OCI-LY7 (cell line): ENCODE results near the gene CD63. TPM values are rescaled to one million over a fixed set of nuclear protein-coding genes. Genes with fewer than 3 reads are reported as not detected.

Experiments
- BruUV-seq: library from RNA; stranded (reverse); fragments of 400-500 nt; replicated peaks from 2 replicates; lab custom pipeline; 2021; lab: Mats Ljungman, UMichigan
- CTCF ChIA-PET: fragments of 300-600 bp; sonication (Branson Sonifier 250); formaldehyde crosslinking; loops from one replicate; lab custom pipeline; 2022; ENCODE audit warnings: antibody characterized with exemption; ENCODE audit not compliant: unreplicated experiment; lab: Charles Lee
- POLR2A ChIA-PET: fragments of 300-600 bp; sonication (Branson Sonifier 250); formaldehyde crosslinking; loops from one replicate; lab custom pipeline; 2022; ENCODE audit warnings: antibody characterized with exemption; lab: Charles Lee
- DNase-seq: peaks from one replicate; pipeline ENCODE4 v3.0.0-alpha.2; 2015; ENCODE audit warnings: low spot score
- H2AFZ ChIP-seq: fragments of 200-600 bp; sonication (generic), shearing (Covaris generic); 2 replicates; pipeline ENCODE4 v1.6.1; 2014; ENCODE audit warnings: mild to moderate bottlenecking, antibody characterized with exemption, low read length, moderate library complexity
- H3K27ac ChIP-seq: fragments of 200-600 bp; sonication (generic); 2 replicates; pipeline ENCODE4 v1.5.1; 2014; ENCODE audit warnings: mixed run types, low read depth, mild to moderate bottlenecking, moderate library complexity, low read length, inconsistent platforms; ENCODE audit not compliant: poor library complexity, severe bottlenecking
- H3K36me3 ChIP-seq: fragments of 200-600 bp; sonication (generic); 2 replicates; pipeline ENCODE4 v1.6.1; 2014; ENCODE audit warnings: mild to moderate bottlenecking, antibody characterized with exemption, low read length, moderate library complexity, mixed read lengths; ENCODE audit not compliant: insufficient read depth
- H3K4me1 ChIP-seq: fragments of 200-600 bp; sonication (generic); 2 replicates; pipeline ENCODE4 v1.5.1; 2014; ENCODE audit warnings: mild to moderate bottlenecking, low read length; ENCODE audit not compliant: insufficient read depth, poor library complexity, severe bottlenecking
- H3K4me2 ChIP-seq: fragments of 200-600 bp; sonication (generic); 2 replicates; pipeline ENCODE4 v1.6.1; 2014; ENCODE audit warnings: mild to moderate bottlenecking, low read length
- H3K4me3 ChIP-seq: fragments of 200-600 bp; sonication (generic); 2 replicates; pipeline ENCODE4 v1.5.1; 2014; ENCODE audit warnings: mild to moderate bottlenecking, low read depth, low read length; ENCODE audit not compliant: poor library complexity, severe bottlenecking
- H3K79me2 ChIP-seq: fragments of 200-600 bp; sonication (generic); 2 replicates; pipeline ENCODE4 v1.6.1; 2016; ENCODE audit warnings: low read depth, mild to moderate bottlenecking, low read length, moderate library complexity, mixed read lengths; ENCODE audit not compliant: insufficient read depth
- H3K9me2 ChIP-seq: fragments of 200-600 bp; sonication (generic); 2 replicates; pipeline ENCODE4 v1.6.1; 2016; ENCODE audit warnings: mild to moderate bottlenecking, low read length, mixed read lengths; ENCODE audit not compliant: insufficient read depth
- H3K9me3 ChIP-seq: fragments of 200-600 bp; sonication (generic); 2 replicates; pipeline ENCODE4 v1.6.1; 2014; ENCODE audit warnings: mild to moderate bottlenecking, mixed run types, low read length, mixed read lengths
- H4K20me1 ChIP-seq: fragments of 200-600 bp; sonication (generic); 2 replicates; pipeline ENCODE4 v1.6.1; 2014; ENCODE audit warnings: mild to moderate bottlenecking, antibody characterized with exemption, low read length, moderate library complexity, mixed read lengths; ENCODE audit not compliant: insufficient read depth
- CTCF ChIP-seq: fragments of 200-600 bp; sonication (generic); conservative IDR thresholded peaks from 2 replicates; pipeline ENCODE4 v1.5.1; 2014; ENCODE audit warnings: mild to moderate bottlenecking, antibody characterized with exemption, low read length, moderate library complexity, mixed read lengths
- EZH2phosphoT487 ChIP-seq: fragments of 200-600 bp; sonication (generic); IDR thresholded peaks from 2 replicates; pipeline ENCODE4 v1.6.1; 2018; ENCODE audit warnings: low read depth, borderline replicate concordance, mild to moderate bottlenecking, mixed run types, antibody characterized with exemption, low read length, moderate library complexity, mixed read lengths
- intact Hi-C: fragments of 100-400 bp; cut with micrococcal nuclease; formaldehyde crosslinking; loops from one replicate; pipeline ENCODE4 v1.10.0; 2022; ENCODE audit not compliant: unreplicated experiment
- total RNA-seq, 2 experiments: library from RNA; depleted of rRNA in 1 of 2; stranded (reverse); fragments of >200 nt in 1 of 2; shearing (Covaris generic) in 1 of 2; gene quantifications; 2 replicates each; pipeline ENCODE4 v1.2.3, GENCODE V29; 2014 to 2022

Gene CD63
- total RNA-seq, 2 experiments from 2014 or later, result 102 to 130 TPM

DNA sequence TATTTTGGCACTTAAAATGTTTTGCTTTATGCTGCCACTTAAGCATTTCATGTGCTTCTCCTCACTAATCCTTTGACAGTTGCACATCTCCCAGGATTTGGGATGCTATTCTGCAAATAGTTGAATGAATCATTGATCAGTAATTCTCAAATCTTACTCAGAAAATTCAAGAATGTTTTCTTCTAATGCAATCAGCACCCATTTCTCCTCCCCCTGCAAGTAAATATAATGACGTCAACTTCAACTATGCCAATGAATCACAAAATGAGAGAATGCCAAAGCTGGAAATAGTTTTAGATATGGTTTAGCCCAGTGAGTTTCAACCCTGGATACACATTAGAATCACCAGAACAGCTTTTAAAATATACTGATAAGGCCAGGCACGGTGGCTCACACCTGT lies 15.1 kb downstream of the CD63 start:
- Histone ChIP-seq H3K36me3 (peaks cover 2% of the 10 kb centered on the region; the same call in 1 of the 2 replicates), H3K4me3 (no peak overlapping the region), H3K9me3 (no peaks in the 10 kb centered on the region), H2AFZ (no peak overlapping the region), H3K4me1 (peaks cover 29% of the 10 kb centered on the region), H4K20me1 (no peaks in the 10 kb centered on the region), H3K27ac (no peak overlapping the region), H3K79me2 (peaks cover 16% of the 10 kb centered on the region; the same call in 1 of the 2 replicates), H3K4me2 (no peak overlapping the region), H3K9me2 (no peaks in the 10 kb centered on the region)
- POLR2A ChIA-PET, result no interaction called here
- no TSS peak for BruUV-seq
- no peak for DNase-seq
- intact Hi-C loops, result no loop called here
- CTCF ChIA-PET, result no interaction called here
- no peak for TF ChIP-seq EZH2phosphoT487
- TF ChIP-seq CTCF, result no peak

DNA sequence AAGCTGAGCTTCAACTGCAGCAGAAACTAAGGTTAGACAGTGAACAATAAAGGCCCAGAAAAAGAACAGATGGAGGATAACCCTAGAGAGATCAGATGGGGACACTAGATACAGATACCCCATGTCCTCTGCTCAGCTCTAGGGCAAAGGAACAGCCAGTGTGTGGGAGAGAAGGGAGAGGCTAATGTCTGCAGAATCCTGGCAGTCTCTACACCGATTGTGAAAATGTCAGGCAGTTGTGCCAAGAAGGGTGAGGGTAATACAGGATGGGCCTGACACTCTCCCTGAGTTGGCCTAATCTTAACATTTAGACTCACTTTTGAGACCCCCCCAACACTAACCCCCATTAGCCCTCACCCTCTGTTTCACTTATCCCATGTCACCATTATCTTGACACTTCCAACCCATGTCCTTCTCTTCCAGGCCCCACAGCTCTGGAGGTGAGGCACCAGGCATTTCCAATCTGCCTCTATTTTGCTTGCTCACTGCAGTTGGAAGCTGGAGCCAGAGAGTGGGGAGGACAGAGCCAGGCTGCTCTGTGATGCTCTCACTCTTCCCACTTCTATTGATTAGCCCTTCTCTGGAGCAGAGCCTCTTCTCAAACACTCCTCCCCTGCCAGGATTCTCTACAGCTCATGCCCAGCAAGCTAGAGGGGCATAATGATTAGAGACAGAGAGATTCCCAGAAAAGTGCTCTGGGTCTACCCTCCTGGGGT lies 16.0 kb downstream of the CD63 start:
- H3K4me1 ChIP-seq, result peaks cover 27% of the 10 kb centered on the region
- no peaks in the 10 kb centered on the region for H3K9me3 ChIP-seq
- H2AFZ ChIP-seq, result no peak overlapping the region
- no peak overlapping the region for H3K4me3 ChIP-seq
- no peak for TF ChIP-seq EZH2phosphoT487
- CTCF ChIA-PET, result no interaction called here
- DNase-seq, result no peak
- BruUV-seq, result no TSS peak
- H3K4me2 ChIP-seq, result no peak overlapping the region
- H3K27ac ChIP-seq, result no peak overlapping the region
- H3K79me2 ChIP-seq, result peaks cover 14% of the 10 kb centered on the region; the same call in 1 of the 2 replicates
- H3K36me3 ChIP-seq, result no peaks in the 10 kb centered on the region
- H3K9me2 ChIP-seq, result no peaks in the 10 kb centered on the region
- POLR2A ChIA-PET, result no interaction called here
- H4K20me1 ChIP-seq, result no peaks in the 10 kb centered on the region
- intact Hi-C loops, result no loop called here

DNA sequence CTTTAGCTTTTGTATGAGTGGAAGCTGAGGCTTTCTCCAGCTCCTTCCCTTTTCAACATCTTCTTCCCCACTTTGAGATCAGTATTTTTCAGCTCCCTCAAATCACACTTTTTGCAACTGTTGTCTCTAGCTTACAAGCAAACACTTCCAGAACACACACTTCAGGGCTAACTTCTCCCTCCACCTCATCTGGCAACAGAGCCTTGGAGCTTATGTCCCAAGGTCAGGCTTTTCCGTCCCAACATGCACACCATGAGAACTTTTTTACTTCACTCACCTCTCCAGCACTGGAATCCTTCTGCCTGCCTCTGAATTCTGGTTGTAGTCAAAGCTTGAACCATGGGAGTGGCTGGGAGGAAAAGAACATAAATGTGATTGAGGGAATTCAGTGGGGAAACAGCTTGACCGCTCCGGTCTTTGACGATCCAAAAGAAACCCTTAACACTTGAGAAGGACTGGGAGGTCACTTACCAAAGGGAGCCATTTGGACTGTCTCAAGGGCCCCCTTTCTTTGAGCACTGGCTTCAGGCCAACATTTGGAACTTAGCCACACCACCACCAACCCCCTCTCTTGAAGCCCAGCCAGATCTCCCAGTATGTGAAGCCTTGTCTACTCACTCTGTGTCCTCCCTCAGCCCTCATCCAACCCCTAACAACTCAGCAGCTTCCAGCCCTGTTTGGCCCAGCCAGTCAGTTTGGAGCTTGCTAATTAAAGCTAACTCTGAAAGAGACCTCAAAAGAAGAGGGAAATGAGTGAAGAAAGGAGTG lies 16.8 kb downstream of the CD63 start:
- ChIA-PET POLR2A (no interaction called here), CTCF (no interaction called here)
- DNase-seq, result no peak
- H3K27ac ChIP-seq, result no peak overlapping the region
- peaks cover 18% of the 10 kb centered on the region for H3K4me1 ChIP-seq
- no peak overlapping the region for H3K4me2 ChIP-seq
- no peaks in the 10 kb centered on the region for H3K36me3 ChIP-seq
- H4K20me1 ChIP-seq, result no peaks in the 10 kb centered on the region
- no peaks in the 10 kb centered on the region for H3K9me3 ChIP-seq
- BruUV-seq, result no TSS peak
- H3K79me2 ChIP-seq, result peaks cover 5% of the 10 kb centered on the region; the same call in 1 of the 2 replicates
- intact Hi-C loops, result no loop called here
- H3K9me2 ChIP-seq, result no peaks in the 10 kb centered on the region
- TF ChIP-seq EZH2phosphoT487 (no peak), CTCF (no peak)
- no peak overlapping the region for H3K4me3 ChIP-seq
- H2AFZ ChIP-seq, result no peak overlapping the region
